Esophagus squamous epithelium (tissue), 4 donors: ENCODE measurements around the gene COMMD4.

Experiments used
- POLR2A ChIP-seq, 4 donors: fragments of 450-650 bp; IDR thresholded peaks; one replicate each; pipeline ENCODE4 v1.6.1; 2017; ENCODE audit warnings: antibody characterized with exemption in 4 of 4, mild to moderate bottlenecking in 4 of 4, moderate library complexity in 3 of 4
- TF ChIP-seq, protein P1 (sequence below), 6 experiments: fragments of 450-650 bp in 4 of 6; fragments of 200-600 bp in 2 of 6; sonication (generic) in 2 of 6; IDR thresholded peaks; one replicate each; pipeline ENCODE4 v1.5.1; 2016 to 2019; ENCODE audit warnings: antibody characterized with exemption in 6 of 6, mild to moderate bottlenecking in 4 of 6, moderate library complexity in 4 of 6

DNA sequence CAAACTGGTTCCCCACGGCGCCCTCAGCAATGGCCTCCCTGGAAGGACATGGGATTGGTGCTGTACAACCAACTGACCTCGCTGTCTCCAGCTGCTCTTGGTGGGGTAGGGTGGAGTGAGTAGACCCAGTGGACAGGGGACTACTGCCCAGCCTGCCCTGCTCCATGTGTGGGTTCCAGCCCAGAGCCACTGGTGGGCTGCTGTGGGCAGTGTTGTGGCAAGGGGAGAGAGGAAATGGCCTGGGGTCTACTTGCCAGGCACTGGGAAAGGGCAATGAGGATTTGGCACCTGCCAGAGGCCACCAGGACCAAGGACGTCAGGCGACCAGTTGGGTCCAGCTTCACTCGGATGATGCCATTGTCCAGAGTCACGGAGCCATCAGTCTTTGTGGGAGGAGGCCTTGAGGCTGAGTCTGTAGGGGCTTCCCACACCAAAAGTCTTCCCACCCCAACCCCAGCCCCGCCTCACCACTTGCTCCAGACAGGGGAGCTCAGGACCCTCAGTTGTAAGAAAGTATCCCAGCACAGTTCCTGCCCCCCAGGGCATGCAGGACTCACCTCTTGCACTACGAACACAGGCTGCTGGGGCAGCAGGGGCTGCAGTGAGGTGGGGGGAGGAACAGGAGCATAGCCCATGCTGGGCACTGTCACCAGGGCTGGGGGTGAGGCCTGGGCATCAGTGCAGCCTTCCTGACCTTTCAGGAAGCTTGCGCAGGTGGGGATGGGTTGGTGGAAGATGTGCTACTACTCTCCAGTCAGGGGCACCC is 23.1 kb downstream of the COMMD4 start:
- TF ChIP-seq, protein P1, sequence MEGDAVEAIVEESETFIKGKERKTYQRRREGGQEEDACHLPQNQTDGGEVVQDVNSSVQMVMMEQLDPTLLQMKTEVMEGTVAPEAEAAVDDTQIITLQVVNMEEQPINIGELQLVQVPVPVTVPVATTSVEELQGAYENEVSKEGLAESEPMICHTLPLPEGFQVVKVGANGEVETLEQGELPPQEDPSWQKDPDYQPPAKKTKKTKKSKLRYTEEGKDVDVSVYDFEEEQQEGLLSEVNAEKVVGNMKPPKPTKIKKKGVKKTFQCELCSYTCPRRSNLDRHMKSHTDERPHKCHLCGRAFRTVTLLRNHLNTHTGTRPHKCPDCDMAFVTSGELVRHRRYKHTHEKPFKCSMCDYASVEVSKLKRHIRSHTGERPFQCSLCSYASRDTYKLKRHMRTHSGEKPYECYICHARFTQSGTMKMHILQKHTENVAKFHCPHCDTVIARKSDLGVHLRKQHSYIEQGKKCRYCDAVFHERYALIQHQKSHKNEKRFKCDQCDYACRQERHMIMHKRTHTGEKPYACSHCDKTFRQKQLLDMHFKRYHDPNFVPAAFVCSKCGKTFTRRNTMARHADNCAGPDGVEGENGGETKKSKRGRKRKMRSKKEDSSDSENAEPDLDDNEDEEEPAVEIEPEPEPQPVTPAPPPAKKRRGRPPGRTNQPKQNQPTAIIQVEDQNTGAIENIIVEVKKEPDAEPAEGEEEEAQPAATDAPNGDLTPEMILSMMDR (IDR thresholded peaks at IDR 0.05) = no peak
- TF ChIP-seq POLR2A (IDR thresholded peaks at IDR 0.05) = no peak
